H1 (cell line): Measurements from ENCODE around the gene SANBR. TPM values are rescaled to one million over a fixed set of nuclear protein-coding genes. Genes with fewer than 3 reads are reported as not detected.

ENCODE experiments used
- polyA plus RNA-seq, 7 experiments: library from polyadenylated mRNA; depleted of rRNA in 3 of 7; stranded (reverse) in 5 of 7; unstranded in 2 of 7; fragments of >200 nt in 5 of 7; fragments of 200-250 nt in 2 of 7; gene quantifications; 1 replicate in 5 of 7; 2 replicates in 1 of 7; 4 replicates in 1 of 7; pipeline versions ENCODE4 v1.2.1 to v1.2.3, GENCODE V29; 2011 to 2013; ENCODE audit warnings: missing spikeins in 2 of 7, mixed read lengths in 2 of 7
- total RNA-seq: library from RNA; stranded (reverse); fragmentation: NEBNext Ultra II Directional; extraction: Animal tissue kit (Norgen Biotek cat#: 25700); gene quantifications from 2 replicates; pipeline ENCODE4 v1.2.1, GENCODE V29; 2021
- TF ChIP-seq, protein P1 (sequence below): fragments of 300-600 bp; sonication (generic); IDR thresholded peaks from 2 replicates; pipeline ENCODE4 v1.7.1; 2012; ENCODE audit warnings: low read length, moderate library complexity, mild to moderate bottlenecking, inconsistent platforms; ENCODE audit not compliant: insufficient replicate concordance
- TF ChIP-seq, protein P2 (sequence below): IDR thresholded peaks from 2 replicates; pipeline ENCODE4 v1.6.1; 2011; ENCODE audit warnings: low read length, improper control_type of control experiment

Gene SANBR
- total and polyA plus RNA-seq, 2 of the 8 experiments (the other 6 are each of a cell fraction or from before 2014, with no cell fraction given), result 3.4 to 12.1 TPM

GRCh38 chr2:61096438-61096837, 30.8 kb downstream of the SANBR start (continued):
- TF ChIP-seq, protein P1, sequence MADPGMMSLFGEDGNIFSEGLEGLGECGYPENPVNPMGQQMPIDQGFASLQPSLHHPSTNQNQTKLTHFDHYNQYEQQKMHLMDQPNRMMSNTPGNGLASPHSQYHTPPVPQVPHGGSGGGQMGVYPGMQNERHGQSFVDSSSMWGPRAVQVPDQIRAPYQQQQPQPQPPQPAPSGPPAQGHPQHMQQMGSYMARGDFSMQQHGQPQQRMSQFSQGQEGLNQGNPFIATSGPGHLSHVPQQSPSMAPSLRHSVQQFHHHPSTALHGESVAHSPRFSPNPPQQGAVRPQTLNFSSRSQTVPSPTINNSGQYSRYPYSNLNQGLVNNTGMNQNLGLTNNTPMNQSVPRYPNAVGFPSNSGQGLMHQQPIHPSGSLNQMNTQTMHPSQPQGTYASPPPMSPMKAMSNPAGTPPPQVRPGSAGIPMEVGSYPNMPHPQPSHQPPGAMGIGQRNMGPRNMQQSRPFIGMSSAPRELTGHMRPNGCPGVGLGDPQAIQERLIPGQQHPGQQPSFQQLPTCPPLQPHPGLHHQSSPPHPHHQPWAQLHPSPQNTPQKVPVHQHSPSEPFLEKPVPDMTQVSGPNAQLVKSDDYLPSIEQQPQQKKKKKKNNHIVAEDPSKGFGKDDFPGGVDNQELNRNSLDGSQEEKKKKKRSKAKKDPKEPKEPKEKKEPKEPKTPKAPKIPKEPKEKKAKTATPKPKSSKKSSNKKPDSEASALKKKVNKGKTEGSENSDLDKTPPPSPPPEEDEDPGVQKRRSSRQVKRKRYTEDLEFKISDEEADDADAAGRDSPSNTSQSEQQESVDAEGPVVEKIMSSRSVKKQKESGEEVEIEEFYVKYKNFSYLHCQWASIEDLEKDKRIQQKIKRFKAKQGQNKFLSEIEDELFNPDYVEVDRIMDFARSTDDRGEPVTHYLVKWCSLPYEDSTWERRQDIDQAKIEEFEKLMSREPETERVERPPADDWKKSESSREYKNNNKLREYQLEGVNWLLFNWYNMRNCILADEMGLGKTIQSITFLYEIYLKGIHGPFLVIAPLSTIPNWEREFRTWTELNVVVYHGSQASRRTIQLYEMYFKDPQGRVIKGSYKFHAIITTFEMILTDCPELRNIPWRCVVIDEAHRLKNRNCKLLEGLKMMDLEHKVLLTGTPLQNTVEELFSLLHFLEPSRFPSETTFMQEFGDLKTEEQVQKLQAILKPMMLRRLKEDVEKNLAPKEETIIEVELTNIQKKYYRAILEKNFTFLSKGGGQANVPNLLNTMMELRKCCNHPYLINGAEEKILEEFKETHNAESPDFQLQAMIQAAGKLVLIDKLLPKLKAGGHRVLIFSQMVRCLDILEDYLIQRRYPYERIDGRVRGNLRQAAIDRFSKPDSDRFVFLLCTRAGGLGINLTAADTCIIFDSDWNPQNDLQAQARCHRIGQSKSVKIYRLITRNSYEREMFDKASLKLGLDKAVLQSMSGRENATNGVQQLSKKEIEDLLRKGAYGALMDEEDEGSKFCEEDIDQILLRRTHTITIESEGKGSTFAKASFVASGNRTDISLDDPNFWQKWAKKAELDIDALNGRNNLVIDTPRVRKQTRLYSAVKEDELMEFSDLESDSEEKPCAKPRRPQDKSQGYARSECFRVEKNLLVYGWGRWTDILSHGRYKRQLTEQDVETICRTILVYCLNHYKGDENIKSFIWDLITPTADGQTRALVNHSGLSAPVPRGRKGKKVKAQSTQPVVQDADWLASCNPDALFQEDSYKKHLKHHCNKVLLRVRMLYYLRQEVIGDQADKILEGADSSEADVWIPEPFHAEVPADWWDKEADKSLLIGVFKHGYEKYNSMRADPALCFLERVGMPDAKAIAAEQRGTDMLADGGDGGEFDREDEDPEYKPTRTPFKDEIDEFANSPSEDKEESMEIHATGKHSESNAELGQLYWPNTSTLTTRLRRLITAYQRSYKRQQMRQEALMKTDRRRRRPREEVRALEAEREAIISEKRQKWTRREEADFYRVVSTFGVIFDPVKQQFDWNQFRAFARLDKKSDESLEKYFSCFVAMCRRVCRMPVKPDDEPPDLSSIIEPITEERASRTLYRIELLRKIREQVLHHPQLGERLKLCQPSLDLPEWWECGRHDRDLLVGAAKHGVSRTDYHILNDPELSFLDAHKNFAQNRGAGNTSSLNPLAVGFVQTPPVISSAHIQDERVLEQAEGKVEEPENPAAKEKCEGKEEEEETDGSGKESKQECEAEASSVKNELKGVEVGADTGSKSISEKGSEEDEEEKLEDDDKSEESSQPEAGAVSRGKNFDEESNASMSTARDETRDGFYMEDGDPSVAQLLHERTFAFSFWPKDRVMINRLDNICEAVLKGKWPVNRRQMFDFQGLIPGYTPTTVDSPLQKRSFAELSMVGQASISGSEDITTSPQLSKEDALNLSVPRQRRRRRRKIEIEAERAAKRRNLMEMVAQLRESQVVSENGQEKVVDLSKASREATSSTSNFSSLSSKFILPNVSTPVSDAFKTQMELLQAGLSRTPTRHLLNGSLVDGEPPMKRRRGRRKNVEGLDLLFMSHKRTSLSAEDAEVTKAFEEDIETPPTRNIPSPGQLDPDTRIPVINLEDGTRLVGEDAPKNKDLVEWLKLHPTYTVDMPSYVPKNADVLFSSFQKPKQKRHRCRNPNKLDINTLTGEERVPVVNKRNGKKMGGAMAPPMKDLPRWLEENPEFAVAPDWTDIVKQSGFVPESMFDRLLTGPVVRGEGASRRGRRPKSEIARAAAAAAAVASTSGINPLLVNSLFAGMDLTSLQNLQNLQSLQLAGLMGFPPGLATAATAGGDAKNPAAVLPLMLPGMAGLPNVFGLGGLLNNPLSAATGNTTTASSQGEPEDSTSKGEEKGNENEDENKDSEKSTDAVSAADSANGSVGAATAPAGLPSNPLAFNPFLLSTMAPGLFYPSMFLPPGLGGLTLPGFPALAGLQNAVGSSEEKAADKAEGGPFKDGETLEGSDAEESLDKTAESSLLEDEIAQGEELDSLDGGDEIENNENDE, result no peak
- TF ChIP-seq, protein P2, sequence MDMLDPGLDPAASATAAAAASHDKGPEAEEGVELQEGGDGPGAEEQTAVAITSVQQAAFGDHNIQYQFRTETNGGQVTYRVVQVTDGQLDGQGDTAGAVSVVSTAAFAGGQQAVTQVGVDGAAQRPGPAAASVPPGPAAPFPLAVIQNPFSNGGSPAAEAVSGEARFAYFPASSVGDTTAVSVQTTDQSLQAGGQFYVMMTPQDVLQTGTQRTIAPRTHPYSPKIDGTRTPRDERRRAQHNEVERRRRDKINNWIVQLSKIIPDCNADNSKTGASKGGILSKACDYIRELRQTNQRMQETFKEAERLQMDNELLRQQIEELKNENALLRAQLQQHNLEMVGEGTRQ, result no peak
